Naive thymus-derived CD4-positive, alpha-beta T cell (primary cell): Measurements from ENCODE around the gene P2RX3. TPM values are rescaled to one million over a fixed set of nuclear protein-coding genes. Genes with fewer than 3 reads are reported as not detected.

Source experiments
- ATAC-seq: fragments of 150-1000 bp; cut with Tn5 transposase; 2 replicates; pipeline ENCODE4 v1.10.0; 2021; ENCODE audit warnings: mild to moderate bottlenecking, moderate library complexity
- CTCF ChIA-PET: fragments of 350-600 bp; sonication (Branson Sonifier 250); formaldehyde crosslinking; loops from one replicate; lab custom pipeline; 2021; ENCODE audit warnings: antibody characterized with exemption; lab: Charles Lee
- POLR2A ChIA-PET: fragments of 350-600 bp; sonication (Branson Sonifier 250); formaldehyde crosslinking; loops from one replicate; lab custom pipeline; 2021; ENCODE audit warnings: antibody characterized with exemption, inconsistent platforms; lab: Charles Lee
- DNase-seq, 9 donors: peaks; one replicate each; pipeline versions ENCODE4 v3.0.0 to v3.0.0-alpha.2; 2020 to 2022; ENCODE audit warnings: mixed read lengths in 1 of 9
- H3K27ac ChIP-seq: one replicate; pipeline ENCODE4 v1.7.0; 2013; ENCODE audit warnings: mild to moderate bottlenecking, low read depth, low read length, moderate library complexity
- H3K27me3 ChIP-seq, 2 donors: one replicate each; pipeline ENCODE4 v1.7.0; 2013; ENCODE audit warnings: low read length in 2 of 2, mild to moderate bottlenecking in 2 of 2, moderate library complexity in 2 of 2; ENCODE audit not compliant: control insufficient read depth in 2 of 2, insufficient read depth in 2 of 2
- H3K36me3 ChIP-seq, 3 experiments: 1 replicate in 2 of 3; 2 replicates in 1 of 3; pipeline ENCODE4 v1.7.0; 2013; ENCODE audit warnings: low read length in 3 of 3, mild to moderate bottlenecking in 3 of 3, moderate library complexity in 1 of 3; ENCODE audit not compliant: insufficient read depth in 3 of 3, control insufficient read depth in 2 of 3
- H3K4me1 ChIP-seq, 2 donors: one replicate each; pipeline ENCODE4 v1.7.0; 2013; ENCODE audit warnings: low read length in 2 of 2, mild to moderate bottlenecking in 2 of 2, moderate library complexity in 1 of 2; ENCODE audit not compliant: control insufficient read depth in 2 of 2, insufficient read depth in 2 of 2
- H3K4me3 ChIP-seq: 2 replicates; pipeline ENCODE4 v1.7.0; 2013; ENCODE audit warnings: mild to moderate bottlenecking, low read length
- H3K9me3 ChIP-seq, 3 experiments: 1 replicate in 2 of 3; 2 replicates in 1 of 3; pipeline ENCODE4 v1.7.0; 2013; ENCODE audit warnings: low read length in 3 of 3; ENCODE audit not compliant: control insufficient read depth in 2 of 3
- H3K27ac Mint-ChIP-seq, 9 donors: one replicate each; pipeline ENCODE4 v1.8.0; 2020 to 2022; ENCODE audit warnings: mixed read lengths in 9 of 9, mild to moderate bottlenecking in 8 of 9, moderate library complexity in 5 of 9, inconsistent platforms in 2 of 9
- H3K27me3 Mint-ChIP-seq, 5 donors: one replicate each; pipeline ENCODE4 v1.8.0; 2021 to 2022; ENCODE audit warnings: mixed read lengths in 5 of 5, mild to moderate bottlenecking in 1 of 5
- H3K36me3 Mint-ChIP-seq, 5 donors: one replicate each; pipeline ENCODE4 v1.8.0; 2020 to 2022; ENCODE audit warnings: mixed read lengths in 5 of 5, mild to moderate bottlenecking in 3 of 5, inconsistent platforms in 1 of 5
- H3K4me1 Mint-ChIP-seq, 7 donors: one replicate each; pipeline ENCODE4 v1.8.0; 2020 to 2022; ENCODE audit warnings: mixed read lengths in 7 of 7, mild to moderate bottlenecking in 3 of 7, inconsistent platforms in 1 of 7
- H3K4me3 Mint-ChIP-seq, 10 donors: one replicate each; pipeline ENCODE4 v1.8.0; 2020 to 2022; ENCODE audit warnings: mild to moderate bottlenecking in 10 of 10, mixed read lengths in 10 of 10, moderate library complexity in 6 of 10, inconsistent platforms in 2 of 10
- H3K9me3 Mint-ChIP-seq, 11 donors: one replicate each; pipeline ENCODE4 v1.8.0; 2020 to 2022; ENCODE audit warnings: mixed read lengths in 11 of 11, mild to moderate bottlenecking in 4 of 11, inconsistent platforms in 1 of 11, moderate library complexity in 1 of 11
- intact Hi-C, 2 donors: fragments of 100-400 bp; cut with micrococcal nuclease; formaldehyde crosslinking; loops; one replicate each; pipeline ENCODE4 v1.15.1; 2023
- polyA plus RNA-seq, 2 donors: library from polyadenylated mRNA; unstranded; fragments of 300-500 nt; fragmentation: Illumina TruSeq; gene quantifications; one replicate each; pipeline ENCODE4 v1.2.3, GENCODE V29; 2021
- total RNA-seq, 6 experiments: library from RNA in 5 of 6; stranded (reverse) in 5 of 6; gene quantifications; 1 replicate in 5 of 6; 2 replicates in 1 of 6; pipeline ENCODE4 v1.2.3 and lab custom pipeline; 2021 to 2026

Gene P2RX3
- total and polyA plus RNA-seq, 7 experiments from 2014 or later = not detected

GRCh38 chr11:57357310-57357709, 19.2 kb downstream of the P2RX3 start:
- H3K27me3 ChIP-seq = no peaks in the 10 kb centered on the region
- H3K4me1 ChIP-seq = no peaks in the 10 kb centered on the region
- ChIA-PET POLR2A (no interaction called here), CTCF (interaction anchor here (0.6 to 1.2 kb wide), 2 partner anchors 12 to 292 kb away, joined by 4 read pairs; no protein-coding TSS in a partner anchor)
- Mint-ChIP-seq H3K27me3 (peaks cover 8 to 34% (median 12%) of the 10 kb centered on the region in 5 donors), H3K4me1 (peaks cover 0 to 6% (median 0%) of the 10 kb centered on the region in 7 donors), H3K4me3 (no peak overlapping the region), H3K9me3 (peaks cover 0 to 2% (median 0%) of the 10 kb centered on the region in 11 donors), H3K27ac (no peak overlapping the region), H3K36me3 (no peaks in the 10 kb centered on the region)
- no peak for DNase-seq
- H3K9me3 ChIP-seq = no peaks in the 10 kb centered on the region
- intact Hi-C loops = no loop called here
- H3K27ac ChIP-seq = no peak overlapping the region
- no peak for ATAC-seq
- H3K4me3 ChIP-seq = no peak overlapping the region
- H3K36me3 ChIP-seq = no peaks in the 10 kb centered on the region

- H3K27me3 ChIP-seq = no peaks in the 10 kb centered on the region
- peaks cover 0 to 6% (median 0%) of the 10 kb centered on the region in 7 donors for H3K4me1 Mint-ChIP-seq
- no peaks in the 10 kb centered on the region for H3K36me3 ChIP-seq
- peaks cover 0 to 2% (median 0%) of the 10 kb centered on the region in 11 donors for H3K9me3 Mint-ChIP-seq
- H3K27ac ChIP-seq = no peak overlapping the region
- no peak overlapping the region for H3K27ac Mint-ChIP-seq
- no peaks in the 10 kb centered on the region for H3K36me3 Mint-ChIP-seq
- DNase-seq = no peak
- peaks cover 8 to 29% (median 12%) of the 10 kb centered on the region in 5 donors for H3K27me3 Mint-ChIP-seq
- intact Hi-C loops = no loop called here
- ATAC-seq = no peak
- CTCF ChIA-PET = interaction anchor here (0.6 to 1.2 kb wide), 2 partner anchors 12 to 291 kb away, joined by 4 read pairs; no protein-coding TSS in a partner anchor
- no peaks in the 10 kb centered on the region for H3K4me1 ChIP-seq
- POLR2A ChIA-PET = no interaction called here
- H3K4me3 Mint-ChIP-seq = no peak overlapping the region
- H3K4me3 ChIP-seq = no peak overlapping the region
- no peaks in the 10 kb centered on the region for H3K9me3 ChIP-seq
Measured at GRCh38 chr11:57357856-57358255, 19.7 kb downstream of the P2RX3 start.

DNA sequence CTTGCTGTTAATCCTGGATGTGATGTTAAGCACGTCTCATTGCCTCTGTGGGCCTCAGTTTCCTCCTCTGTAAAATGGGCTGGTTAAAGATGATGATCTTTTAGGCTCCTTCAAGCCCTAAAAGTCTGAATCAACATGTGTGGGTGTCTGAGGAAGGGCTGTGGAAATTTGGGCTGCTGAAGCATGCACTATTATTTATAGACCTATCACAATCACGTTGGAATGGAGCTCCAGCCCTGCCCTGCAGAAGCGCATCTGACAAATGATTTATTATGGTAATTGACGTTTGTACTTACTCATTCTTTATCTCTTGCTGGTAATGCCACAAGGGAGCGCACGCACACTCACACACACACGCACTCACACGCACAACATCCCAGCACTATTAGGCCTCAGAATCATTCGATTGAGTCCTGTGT, 20.4 kb downstream of the P2RX3 start:
- H3K36me3 ChIP-seq = no peaks in the 10 kb centered on the region
- ATAC-seq = no peak

DNA sequence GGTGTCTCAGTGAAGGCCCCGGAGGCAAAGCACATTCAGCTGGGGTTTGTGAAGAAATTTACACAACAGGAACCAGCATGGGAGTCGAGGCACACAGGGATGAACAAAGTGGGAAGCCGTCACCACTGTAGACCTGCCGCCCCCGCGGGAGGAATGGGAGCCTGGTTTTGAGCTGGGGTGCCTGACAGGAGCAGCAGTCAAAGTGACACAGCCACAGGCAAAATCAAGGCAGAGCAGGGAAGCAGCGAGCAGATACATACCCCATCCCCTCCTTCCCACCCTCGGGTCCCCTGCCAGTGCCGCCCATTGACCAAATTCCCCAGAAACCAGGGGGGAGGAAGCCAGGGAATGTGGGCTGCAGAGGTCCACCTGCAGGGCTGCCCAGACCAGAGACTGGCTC, 20.8 kb downstream of the P2RX3 start:
- Histone ChIP-seq H3K4me3 (no peak overlapping the region), H3K9me3 (no peaks in the 10 kb centered on the region), H3K4me1 (no peaks in the 10 kb centered on the region), H3K36me3 (no peaks in the 10 kb centered on the region), H3K27ac (no peak overlapping the region), H3K27me3 (peaks cover 0 to 3% of the 10 kb centered on the region in 2 donors)
- POLR2A ChIA-PET = no interaction called here
- Mint-ChIP-seq H3K4me3 (no peak overlapping the region), H3K36me3 (no peaks in the 10 kb centered on the region), H3K9me3 (peaks cover 0 to 2% (median 0%) of the 10 kb centered on the region in 11 donors), H3K27me3 (peaks cover 8 to 23% (median 12%) of the 10 kb centered on the region in 5 donors), H3K4me1 (peaks cover 0 to 6% (median 0%) of the 10 kb centered on the region in 7 donors), H3K27ac (no peak overlapping the region)
- intact Hi-C loops = no loop called here
- CTCF ChIA-PET = no interaction called here
- DNase-seq (no peak), ATAC-seq (no peak)

More for the DNA sequence above, 20.4 kb downstream of the P2RX3 start:
- H3K27me3 Mint-ChIP-seq = peaks cover 8 to 25% (median 12%) of the 10 kb centered on the region in 5 donors
- H3K4me3 ChIP-seq = no peak overlapping the region
- H3K36me3 Mint-ChIP-seq = no peaks in the 10 kb centered on the region
- CTCF ChIA-PET = interaction anchor here (1.2 kb wide), 1 partner anchor 13 kb away, joined by 4 read pairs; no protein-coding TSS in a partner anchor
- intact Hi-C loops = no loop called here
- H3K27ac ChIP-seq = no peak overlapping the region
- no peak overlapping the region for H3K4me3 Mint-ChIP-seq
- H3K9me3 ChIP-seq = no peaks in the 10 kb centered on the region
- H3K9me3 Mint-ChIP-seq = peaks cover 0 to 2% (median 0%) of the 10 kb centered on the region in 11 donors
- H3K27me3 ChIP-seq = no peaks in the 10 kb centered on the region
- H3K4me1 Mint-ChIP-seq = peaks cover 0 to 6% (median 0%) of the 10 kb centered on the region in 7 donors
- DNase-seq = no peak
- H3K4me1 ChIP-seq = no peaks in the 10 kb centered on the region
- POLR2A ChIA-PET = no interaction called here
- H3K27ac Mint-ChIP-seq = no peak overlapping the region

DNA sequence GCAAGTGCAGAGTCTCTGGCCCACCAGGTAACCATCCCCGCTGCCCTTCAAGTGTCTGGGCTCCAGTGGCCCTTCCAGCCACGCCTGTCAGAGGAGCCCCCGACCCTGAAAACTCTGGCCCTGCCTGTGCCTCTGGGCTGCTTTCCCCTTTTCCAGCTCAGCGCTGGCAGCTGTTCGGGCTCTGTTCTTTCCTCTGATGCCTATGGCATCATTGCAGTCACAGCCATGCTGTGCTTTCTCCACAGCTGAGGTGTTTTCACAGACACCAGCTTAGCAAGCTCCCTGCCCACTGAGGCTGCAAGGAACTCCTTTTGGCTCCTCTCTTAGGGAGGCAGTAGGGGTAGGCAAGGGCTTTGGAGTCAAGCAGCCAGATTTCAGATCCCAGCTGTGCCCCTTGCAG, 21.2 kb downstream of the P2RX3 start:
- Histone ChIP-seq H3K4me1 (no peaks in the 10 kb centered on the region), H3K36me3 (no peaks in the 10 kb centered on the region), H3K4me3 (no peak overlapping the region), H3K27ac (no peak overlapping the region), H3K27me3 (peaks cover 0 to 5% of the 10 kb centered on the region in 2 donors), H3K9me3 (no peaks in the 10 kb centered on the region)
- Mint-ChIP-seq H3K27ac (no peak overlapping the region), H3K4me3 (no peak overlapping the region), H3K9me3 (peaks cover 0 to 2% (median 0%) of the 10 kb centered on the region in 11 donors), H3K4me1 (peaks cover 0 to 6% (median 0%) of the 10 kb centered on the region in 7 donors), H3K36me3 (no peaks in the 10 kb centered on the region), H3K27me3 (peaks cover 5 to 20% (median 9%) of the 10 kb centered on the region in 5 donors)
- POLR2A ChIA-PET = no interaction called here
- DNase-seq (no peak), ATAC-seq (no peak)
- CTCF ChIA-PET = no interaction called here
- intact Hi-C loops = no loop called here

DNA sequence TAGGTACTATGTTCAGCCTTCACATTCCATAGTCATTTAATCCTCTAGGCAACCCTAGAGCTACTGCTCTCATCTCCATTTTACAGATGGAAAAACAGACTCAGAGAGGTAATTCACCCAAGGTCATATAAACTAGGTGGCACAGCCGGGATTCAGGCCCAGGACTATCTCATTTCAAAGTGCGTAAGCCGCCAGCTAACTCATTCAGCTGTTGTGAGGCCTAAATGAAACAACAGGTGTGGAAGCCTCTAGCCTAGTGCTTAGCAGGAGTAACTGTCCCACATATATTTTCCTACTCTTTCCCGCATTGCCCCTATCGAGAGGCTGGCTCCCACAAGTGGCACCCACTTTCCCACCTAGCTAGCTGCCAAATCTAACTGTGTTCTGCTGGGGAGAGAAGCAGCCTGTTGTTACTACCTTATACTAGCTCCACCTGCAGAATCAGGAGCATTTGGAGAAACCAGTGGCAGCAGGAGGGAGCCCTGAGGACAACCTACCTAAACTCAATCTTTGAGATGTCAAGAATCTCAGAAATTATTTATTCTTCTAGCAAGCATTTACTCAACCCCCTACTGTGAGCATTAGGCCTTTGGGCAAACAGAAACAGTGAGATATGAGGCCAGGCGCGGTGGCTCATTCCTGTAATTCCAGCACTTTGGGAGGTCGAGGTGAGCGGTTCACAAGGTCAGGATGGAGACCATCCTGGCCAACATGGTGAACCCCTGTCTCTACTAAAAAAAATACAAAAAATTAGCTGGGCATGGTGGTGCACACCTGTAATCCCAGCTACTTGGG, 21.9 kb downstream of the P2RX3 start:
- H3K9me3 Mint-ChIP-seq = peaks cover 0 to 2% (median 0%) of the 10 kb centered on the region in 11 donors
- no peak for DNase-seq
- no peak overlapping the region for H3K27ac Mint-ChIP-seq
- H3K4me3 ChIP-seq = no peak overlapping the region
- peaks cover 0 to 6% (median 0%) of the 10 kb centered on the region in 7 donors for H3K4me1 Mint-ChIP-seq
- POLR2A ChIA-PET = no interaction called here
- intact Hi-C loops = no loop called here
- H3K4me3 Mint-ChIP-seq = no peak overlapping the region
- CTCF ChIA-PET = interaction anchor here (0.8 kb wide), 1 partner anchor 9 kb away, joined by 4 read pairs; no protein-coding TSS in a partner anchor
- H3K27ac ChIP-seq = no peak overlapping the region
- H3K27me3 ChIP-seq = peaks cover 0 to 5% of the 10 kb centered on the region in 2 donors
- H3K36me3 ChIP-seq = no peaks in the 10 kb centered on the region
- H3K4me1 ChIP-seq = no peaks in the 10 kb centered on the region
- H3K9me3 ChIP-seq = no peaks in the 10 kb centered on the region
- peaks cover 0 to 13% (median 5%) of the 10 kb centered on the region in 5 donors for H3K27me3 Mint-ChIP-seq
- ATAC-seq = no peak
- H3K36me3 Mint-ChIP-seq = no peaks in the 10 kb centered on the region
